ENCODE data around the gene LHFPL5.
A peak's percentile ranks its signal among the peaks of the same experiment; 100 is the strongest.

Gene LHFPL5

GRCh38 chr6:35771343-35771627 lies 33.9 kb upstream of the LHFPL5 start:
- TF ChIP-seq, protein P1, sequence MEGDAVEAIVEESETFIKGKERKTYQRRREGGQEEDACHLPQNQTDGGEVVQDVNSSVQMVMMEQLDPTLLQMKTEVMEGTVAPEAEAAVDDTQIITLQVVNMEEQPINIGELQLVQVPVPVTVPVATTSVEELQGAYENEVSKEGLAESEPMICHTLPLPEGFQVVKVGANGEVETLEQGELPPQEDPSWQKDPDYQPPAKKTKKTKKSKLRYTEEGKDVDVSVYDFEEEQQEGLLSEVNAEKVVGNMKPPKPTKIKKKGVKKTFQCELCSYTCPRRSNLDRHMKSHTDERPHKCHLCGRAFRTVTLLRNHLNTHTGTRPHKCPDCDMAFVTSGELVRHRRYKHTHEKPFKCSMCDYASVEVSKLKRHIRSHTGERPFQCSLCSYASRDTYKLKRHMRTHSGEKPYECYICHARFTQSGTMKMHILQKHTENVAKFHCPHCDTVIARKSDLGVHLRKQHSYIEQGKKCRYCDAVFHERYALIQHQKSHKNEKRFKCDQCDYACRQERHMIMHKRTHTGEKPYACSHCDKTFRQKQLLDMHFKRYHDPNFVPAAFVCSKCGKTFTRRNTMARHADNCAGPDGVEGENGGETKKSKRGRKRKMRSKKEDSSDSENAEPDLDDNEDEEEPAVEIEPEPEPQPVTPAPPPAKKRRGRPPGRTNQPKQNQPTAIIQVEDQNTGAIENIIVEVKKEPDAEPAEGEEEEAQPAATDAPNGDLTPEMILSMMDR (IDR thresholded peaks at IDR 0.05): no peak
- Histone ChIP-seq H3K27ac (no peak overlapping the region), H3K9me3 (no peaks in the 10 kb centered on the region), H3K4me3 (no peak overlapping the region), H3K27me3 (peaks cover 0 to 44% of the 10 kb centered on the region in 2 donors), H3K36me3 (no peaks in the 10 kb centered on the region), H3K4me1 (peaks cover 0 to 4% (median 1%) of the 10 kb centered on the region in 4 donors)
- intact Hi-C loops (cut with DNase I; ENCODE audit: low total_unique reads): no loop called here
- no peak for DNase-seq

DNA sequence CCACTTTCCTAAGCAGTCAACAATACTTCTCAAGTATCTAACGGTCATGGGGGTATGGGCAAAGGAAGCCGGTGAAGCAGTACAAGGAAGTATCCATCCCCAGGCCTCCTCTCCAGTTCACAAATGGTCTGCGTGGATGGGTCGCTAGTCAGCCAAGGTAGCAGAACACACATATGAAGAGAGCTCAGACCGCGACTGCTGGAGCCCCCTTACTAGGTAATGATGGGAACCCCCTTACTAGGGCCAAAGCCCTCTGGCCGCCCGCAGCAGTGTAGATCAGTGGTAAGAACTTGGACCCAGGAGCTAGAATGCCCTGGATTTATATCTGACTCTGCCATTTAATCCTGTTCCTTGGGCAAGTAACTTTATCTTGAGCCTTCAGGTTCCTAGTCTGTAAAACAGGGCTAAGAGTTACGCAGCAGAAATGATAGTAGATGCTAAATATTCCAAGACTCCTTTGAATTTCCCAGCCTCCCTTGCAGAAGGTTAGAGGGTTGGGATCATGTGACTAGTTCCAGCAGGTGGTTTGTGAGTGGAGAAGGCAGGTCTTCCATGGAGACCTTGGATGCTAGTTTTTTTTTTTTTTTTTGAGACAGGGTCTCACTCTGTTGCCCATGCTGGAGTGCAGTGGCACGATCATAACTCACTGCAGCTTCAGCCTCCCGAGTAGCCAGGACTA lies 30.9 kb upstream of the LHFPL5 start:
- no peak overlapping the region for H3K27ac ChIP-seq
- peaks cover 0 to 58% of the 10 kb centered on the region in 2 donors for H3K27me3 ChIP-seq
- no peaks in the 10 kb centered on the region for H3K9me3 ChIP-seq
- H3K4me1 ChIP-seq: peaks cover 0 to 10% (median 7%) of the 10 kb centered on the region in 4 donors
- H3K36me3 ChIP-seq: no peaks in the 10 kb centered on the region
- intact Hi-C loops (cut with DNase I; ENCODE audit: low total_unique reads): no loop called here
- H3K4me3 ChIP-seq: no peak overlapping the region
- TF ChIP-seq, protein P1 (IDR thresholded peaks at IDR 0.05): no peak
- DNase-seq: no peak

DNA sequence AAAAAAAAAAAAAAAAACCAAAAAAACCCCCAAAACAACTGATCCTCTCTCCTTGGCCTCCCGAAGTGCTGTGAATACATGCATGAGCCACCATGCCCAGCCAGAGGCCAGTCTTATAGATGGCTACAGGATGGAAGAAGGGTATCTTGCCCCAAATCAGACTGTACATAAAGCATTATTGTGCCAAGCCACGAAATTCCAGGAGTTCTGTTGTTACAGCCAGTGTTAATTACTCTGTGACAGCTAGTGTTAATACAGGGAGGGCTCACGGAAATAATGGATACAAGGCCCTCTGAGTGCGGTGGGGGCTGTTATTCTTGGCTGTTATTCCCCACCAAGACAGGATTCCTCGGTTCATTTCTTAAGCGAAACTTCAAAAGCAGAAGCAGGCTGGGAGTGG lies 30.1 kb upstream of the LHFPL5 start:
- no peak for DNase-seq
- Histone ChIP-seq H3K36me3 (no peaks in the 10 kb centered on the region), H3K9me3 (no peaks in the 10 kb centered on the region), H3K4me3 (no peak overlapping the region), H3K27ac (no peak overlapping the region), H3K4me1 (peaks cover 0 to 10% (median 7%) of the 10 kb centered on the region in 4 donors), H3K27me3 (peaks cover 0 to 59% of the 10 kb centered on the region in 2 donors)
- intact Hi-C loops (cut with DNase I; ENCODE audit: low total_unique reads): no loop called here
- TF ChIP-seq, protein P1 (IDR thresholded peaks at IDR 0.05): no peak

DNA sequence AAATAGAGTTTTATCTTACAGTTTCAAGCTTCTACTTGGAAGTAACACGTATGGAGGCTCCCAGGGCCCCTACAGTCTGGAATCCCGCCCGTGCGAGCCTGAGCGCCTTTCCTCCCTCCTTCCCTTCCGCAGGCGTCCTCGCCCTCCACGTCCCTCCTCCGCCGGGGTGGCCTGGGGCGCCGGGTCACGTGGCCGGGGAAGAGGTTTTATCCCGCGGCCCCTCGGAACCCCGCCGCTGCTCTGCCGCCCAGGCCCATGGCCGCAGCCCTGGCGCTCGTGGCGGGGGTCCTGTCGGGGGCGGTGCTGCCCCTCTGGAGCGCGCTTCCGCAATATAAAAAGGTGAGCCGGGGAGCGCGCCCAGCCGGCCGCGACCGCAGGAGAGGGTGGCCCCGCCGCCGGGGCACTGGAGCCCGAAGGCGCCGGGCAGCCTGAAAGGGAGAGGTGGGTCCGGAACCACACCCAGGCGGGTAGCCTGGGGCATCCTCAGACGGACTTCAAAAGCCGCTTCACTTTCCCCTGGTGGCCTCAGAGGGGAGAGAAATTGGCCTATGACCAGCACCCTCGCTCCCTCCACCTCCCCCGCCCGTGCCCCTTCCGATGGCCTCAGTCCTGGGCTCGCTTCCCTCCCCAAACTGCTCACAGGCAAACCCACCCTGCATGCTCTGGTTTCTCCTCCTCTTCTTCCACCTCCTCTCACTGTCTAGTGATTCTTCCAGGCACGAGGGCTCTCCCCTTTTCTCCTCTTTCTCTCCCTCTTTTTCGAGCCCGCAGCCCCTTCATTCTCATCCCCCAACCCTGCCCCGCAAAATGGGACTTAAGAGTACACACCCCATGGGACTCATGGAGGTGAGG lies 28.6 kb upstream of the LHFPL5 start, which contains the start of gene CLPSL2:
TSS of gene CLPSL2 (plus strand) at position 235 of the 852 bp plus-strand sequence. CDS start at position 256, 21 bp downstream.
- TF ChIP-seq, protein P1 (IDR thresholded peaks at IDR 0.05): no peak
- intact Hi-C loops (cut with DNase I; ENCODE audit: low total_unique reads): no loop called here
- H3K4me1 ChIP-seq: peaks cover 0 to 10% (median 7%) of the 10 kb centered on the region in 4 donors
- DNase-seq: no peak
- H3K36me3 ChIP-seq: no peaks in the 10 kb centered on the region
- no peaks in the 10 kb centered on the region for H3K9me3 ChIP-seq
- H3K27me3 ChIP-seq: peaks cover 0 to 51% of the 10 kb centered on the region in 2 donors
- H3K4me3 ChIP-seq: peak within 1 kb of the TSS; percentile 13 to 33
- no peak within 1 kb of the TSS for H3K27ac ChIP-seq

DNA sequence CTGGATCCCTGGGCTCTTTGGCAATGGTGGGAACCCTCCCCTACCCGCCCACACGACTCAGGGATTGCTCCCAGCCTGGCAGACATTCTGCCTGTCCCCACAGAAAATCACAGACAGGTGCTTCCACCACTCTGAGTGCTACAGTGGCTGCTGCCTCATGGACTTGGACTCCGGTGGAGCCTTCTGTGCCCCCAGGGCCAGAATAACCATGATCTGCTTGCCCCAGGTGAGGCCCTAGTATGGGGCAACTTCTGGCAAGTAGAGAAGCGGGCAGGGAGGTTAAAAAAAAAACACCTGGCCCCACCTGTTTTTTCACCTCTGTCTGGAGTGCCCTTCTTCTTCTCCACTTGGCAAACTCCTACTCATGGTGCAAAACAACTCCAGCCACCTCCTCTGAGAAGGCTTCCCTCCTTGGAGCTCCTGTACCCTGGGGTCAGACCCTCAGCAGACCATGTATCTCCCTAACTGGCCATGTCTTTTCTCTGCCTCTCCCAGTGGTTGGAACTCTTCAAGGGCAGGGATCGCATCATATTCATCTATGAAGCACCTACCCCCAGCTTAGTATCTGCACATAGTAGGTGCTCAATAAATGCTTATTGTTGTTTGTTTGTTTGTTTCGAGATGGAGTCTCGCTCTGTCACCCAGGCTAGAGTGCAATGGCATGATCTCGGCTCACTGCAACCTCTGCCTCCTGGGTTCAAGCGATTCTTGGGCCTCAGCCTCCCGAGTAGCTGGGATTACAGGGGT lies 27.6 kb upstream of the LHFPL5 start:
- H3K4me3 ChIP-seq: no peak overlapping the region
- no peak overlapping the region for H3K27ac ChIP-seq
- no peak for DNase-seq
- peaks cover 0 to 10% (median 7%) of the 10 kb centered on the region in 4 donors for H3K4me1 ChIP-seq
- H3K27me3 ChIP-seq: peaks cover 0 to 52% of the 10 kb centered on the region in 2 donors
- H3K9me3 ChIP-seq: no peaks in the 10 kb centered on the region
- TF ChIP-seq, protein P1 (IDR thresholded peaks at IDR 0.05): no peak
- H3K36me3 ChIP-seq: no peaks in the 10 kb centered on the region
- intact Hi-C loops (cut with DNase I; ENCODE audit: low total_unique reads): no loop called here

Data from tibial artery (tissue), 4 donors.